H1 (cell line): ENCODE measurements around the gene CDH11. TPM values are rescaled to one million over a fixed set of nuclear protein-coding genes. Genes with fewer than 3 reads are reported as not detected.

ENCODE experiments used
- CTCF ChIA-PET: fragments of 300-600 bp; sonication (Branson Sonifier 250); formaldehyde crosslinking; loops from one replicate; lab custom pipeline; 2021; ENCODE audit not compliant: partially characterized antibody; lab: Charles Lee
- POLR2A ChIA-PET: fragments of 300-600 bp; sonication (Branson Sonifier 250); formaldehyde crosslinking; loops from one replicate; lab custom pipeline; 2021; ENCODE audit warnings: inconsistent platforms; ENCODE audit not compliant: partially characterized antibody; lab: Charles Lee
- DNase-seq, 2 experiments: peaks; one replicate each; pipeline versions ENCODE4 v3.0.0 to v3.0.0-alpha.2; 2010 to 2022; ENCODE audit warnings: low spot score in 2 of 2, low read depth in 1 of 2, mixed read lengths in 1 of 2
- FAIRE-seq: peaks from 2 replicates; lab custom pipeline; 2011; peaks lifted over from hg19 to GRCh38; lab: Jason Lieb, UNC
- H2AFZ ChIP-seq: 2 replicates; pipeline ENCODE4 v1.8.1; 2012; ENCODE audit warnings: low read length, inconsistent platforms
- H2AK5ac ChIP-seq: 2 replicates; pipeline ENCODE4 v1.6.1; 2013; ENCODE audit warnings: low read depth, low read length
- H2BK120ac ChIP-seq: replicated peaks from 2 replicates; pipeline ENCODE3; 2013; ENCODE audit warnings: low read depth, low read length, inconsistent platforms
- H2BK12ac ChIP-seq: 2 replicates; pipeline ENCODE4 v1.6.1; 2013; ENCODE audit warnings: low read depth, low read length
- H2BK15ac ChIP-seq: 2 replicates; pipeline ENCODE4 v1.6.1; 2013; ENCODE audit warnings: low read length
- H2BK20ac ChIP-seq: 2 replicates; pipeline ENCODE4 v1.6.1; 2013; ENCODE audit warnings: low read length
- H2BK5ac ChIP-seq: 2 replicates; pipeline ENCODE4 v1.6.1; 2013; ENCODE audit warnings: low read depth, low read length
- H3K14ac ChIP-seq: 2 replicates; pipeline ENCODE4 v1.6.1; 2013; ENCODE audit warnings: inconsistent platforms; ENCODE audit not compliant: insufficient read length
- H3K18ac ChIP-seq: 2 replicates; pipeline ENCODE4 v1.6.1; 2013; ENCODE audit warnings: low read length; ENCODE audit errors: extremely low read depth
- H3K23ac ChIP-seq: 2 replicates; pipeline ENCODE4 v1.6.1; 2013; ENCODE audit warnings: inconsistent platforms; ENCODE audit not compliant: insufficient read length
- H3K23me2 ChIP-seq: 2 replicates; pipeline ENCODE4 v1.6.1; 2013; ENCODE audit warnings: low read depth, low read length
- H3K27ac ChIP-seq: 2 replicates; pipeline ENCODE4 v1.6.1; 2011; ENCODE audit warnings: low read depth, low read length, inconsistent platforms
- H3K27me3 ChIP-seq, 4 experiments: replicated peaks in 1 of 4; 1 replicate in 1 of 4; 2 replicates in 3 of 4; pipeline versions ENCODE4 v1.6.1 to v1.8.1; 2011 to 2013; ENCODE audit warnings: low read length in 3 of 4, mild to moderate bottlenecking in 3 of 4, inconsistent platforms in 2 of 4, mixed read lengths in 2 of 4, moderate library complexity in 1 of 4; ENCODE audit not compliant: control insufficient read depth in 3 of 4, insufficient read depth in 3 of 4; ENCODE audit errors: extremely low read depth in 1 of 4
- H3K36me3 ChIP-seq, 4 experiments: 2 replicates each; pipeline versions ENCODE4 v1.6.1 to v1.8.1; 2011 to 2013; ENCODE audit warnings: mild to moderate bottlenecking in 4 of 4, low read length in 3 of 4, moderate library complexity in 2 of 4, control low read depth in 1 of 4, inconsistent platforms in 1 of 4; ENCODE audit not compliant: insufficient read depth in 4 of 4, control insufficient read depth in 2 of 4
- H3K4ac ChIP-seq: replicated peaks from 2 replicates; pipeline ENCODE3; 2013; ENCODE audit warnings: low read length, low read depth, mixed read lengths, inconsistent platforms; ENCODE audit not compliant: insufficient read length
- H3K4me1 ChIP-seq, 4 experiments: replicated peaks in 1 of 4; 1 replicate in 1 of 4; 2 replicates in 3 of 4; pipeline versions ENCODE4 v1.6.1 to v1.8.1; 2011 to 2013; ENCODE audit warnings: low read length in 3 of 4, inconsistent platforms in 2 of 4, mixed read lengths in 1 of 4; ENCODE audit not compliant: insufficient read depth in 4 of 4, control insufficient read depth in 3 of 4
- H3K4me2 ChIP-seq, 2 experiments: 2 replicates each; pipeline versions ENCODE4 v1.6.1 to v1.8.1; 2011 to 2013; ENCODE audit warnings: low read depth in 2 of 2, low read length in 2 of 2, control low read depth in 1 of 2, inconsistent platforms in 1 of 2, mild to moderate bottlenecking in 1 of 2; ENCODE audit not compliant: insufficient read depth in 1 of 2
- H3K4me3 ChIP-seq, 4 experiments: fragments of 200-600, 300-600 bp in 1 of 4; sonication (generic), shearing (Covaris generic), sonication (Bioruptor Twin) in 1 of 4; 2 replicates each; pipeline versions ENCODE4 v1.5.1 to v1.8.1; 2011 to 2016; ENCODE audit warnings: low read length in 4 of 4, low read depth in 3 of 4, control low read depth in 2 of 4, inconsistent platforms in 2 of 4, mild to moderate bottlenecking in 2 of 4, mixed read lengths in 1 of 4, moderate library complexity in 1 of 4; ENCODE audit not compliant: insufficient read depth in 2 of 4; ENCODE audit errors: extremely low read depth in 1 of 4
- H3K56ac ChIP-seq: replicated peaks from 2 replicates; pipeline ENCODE3; 2013; ENCODE audit warnings: low read depth, mild to moderate bottlenecking, mixed read lengths, low read length, inconsistent platforms; ENCODE audit not compliant: insufficient read length
- H3K79me1 ChIP-seq: 2 replicates; pipeline ENCODE4 v1.6.1; 2013; ENCODE audit warnings: low read depth, low read length, control low read depth
- H3K79me2 ChIP-seq, 2 experiments: 2 replicates each; pipeline versions ENCODE4 v1.6.1 to v1.8.1; 2012 to 2013; ENCODE audit warnings: low read length in 2 of 2, mild to moderate bottlenecking in 2 of 2, inconsistent platforms in 1 of 2; ENCODE audit not compliant: insufficient read depth in 2 of 2, control insufficient read depth in 1 of 2
- H3K9ac ChIP-seq, 4 experiments: replicated peaks in 1 of 4; 1 replicate in 1 of 4; 2 replicates in 3 of 4; pipeline versions ENCODE4 v1.6.1 to v1.8.1; 2011 to 2013; ENCODE audit warnings: low read depth in 3 of 4, low read length in 3 of 4, control low read depth in 2 of 4, mild to moderate bottlenecking in 2 of 4, moderate library complexity in 2 of 4, inconsistent platforms in 1 of 4; ENCODE audit errors: extremely low read depth in 1 of 4
- H3K9me3 ChIP-seq, 2 experiments: 2 replicates each; pipeline versions ENCODE4 v1.6.1 to v1.8.1; 2012 to 2013; ENCODE audit warnings: mild to moderate bottlenecking in 2 of 2, moderate library complexity in 2 of 2, control low read depth in 1 of 2, inconsistent platforms in 1 of 2, low read depth in 1 of 2, low read length in 1 of 2, mixed read lengths in 1 of 2; ENCODE audit not compliant: insufficient read depth in 2 of 2
- H4K20me1 ChIP-seq, 2 experiments: replicated peaks in 1 of 2; 2 replicates each; pipeline versions ENCODE3 to v1.8.1; 2011 to 2013; ENCODE audit warnings: inconsistent platforms in 2 of 2, low read length in 2 of 2, mild to moderate bottlenecking in 1 of 2; ENCODE audit not compliant: insufficient read depth in 2 of 2, control insufficient read depth in 1 of 2
- H4K5ac ChIP-seq: 2 replicates; pipeline ENCODE4 v1.6.1; 2013; ENCODE audit warnings: low read length, low read depth, mixed read lengths, inconsistent platforms; ENCODE audit not compliant: insufficient read length
- H4K8ac ChIP-seq: 2 replicates; pipeline ENCODE4 v1.8.0; 2013; ENCODE audit warnings: mild to moderate bottlenecking, moderate library complexity, low read length, inconsistent platforms; ENCODE audit not compliant: insufficient read depth; ENCODE audit errors: extremely low read depth
- H4K91ac ChIP-seq: replicated peaks from 2 replicates; pipeline ENCODE3; 2013; ENCODE audit warnings: low read length, mixed read lengths, inconsistent platforms; ENCODE audit not compliant: insufficient read length
- ASH2L ChIP-seq: fragments of 200-600, 300-600 bp; sonication (generic); IDR thresholded peaks from one replicate; pipeline ENCODE4 v1.7.1; 2017; ENCODE audit warnings: low read length
- CEBPB ChIP-seq: IDR thresholded peaks from 2 replicates; pipeline ENCODE4 v1.6.1; 2012; ENCODE audit warnings: low read depth, low read length
- E2F6 ChIP-seq: IDR thresholded peaks from 2 replicates; pipeline ENCODE4 v1.6.1; 2012; ENCODE audit warnings: inconsistent platforms
- POLR2A ChIP-seq, 2 experiments: IDR thresholded peaks; 1 replicate in 1 of 2; 2 replicates in 1 of 2; pipeline ENCODE4 v1.6.1; 2011; ENCODE audit warnings: low read depth in 2 of 2, low read length in 2 of 2, mild to moderate bottlenecking in 2 of 2; ENCODE audit errors: control extremely low read depth in 1 of 2
- polyA plus RNA-seq, 7 experiments: library from polyadenylated mRNA; depleted of rRNA in 3 of 7; stranded (reverse) in 5 of 7; unstranded in 2 of 7; fragments of >200 nt in 5 of 7; fragments of 200-250 nt in 2 of 7; gene quantifications; 1 replicate in 5 of 7; 2 replicates in 1 of 7; 4 replicates in 1 of 7; pipeline versions ENCODE4 v1.2.1 to v1.2.3, GENCODE V29; 2011 to 2013; ENCODE audit warnings: missing spikeins in 2 of 7, mixed read lengths in 2 of 7
- total RNA-seq: library from RNA; stranded (reverse); fragmentation: NEBNext Ultra II Directional; extraction: Animal tissue kit (Norgen Biotek cat#: 25700); gene quantifications from 2 replicates; pipeline ENCODE4 v1.2.1, GENCODE V29; 2021

The CDH11 gene
- total and polyA plus RNA-seq, 2 of the 8 experiments (the other 6 are each of a cell fraction or from before 2014, with no cell fraction given), result 3.3 to 8.4 TPM

GRCh38 chr16:64925166-64925565 lies 196.7 kb downstream of the CDH11 start:
- Histone ChIP-seq H3K4me2 (no peak overlapping the region), H2BK20ac (no peak overlapping the region), H3K36me3 (no peaks in the 10 kb centered on the region), H3K79me1 (no peaks in the 10 kb centered on the region), H3K18ac (no peak overlapping the region), H2BK15ac (no peak overlapping the region), H4K5ac (no peak overlapping the region), H3K4me3 (no peak overlapping the region), H4K20me1 (no peaks in the 10 kb centered on the region), H2AFZ (no peak overlapping the region), H2BK120ac (no peak overlapping the region), H3K9ac (no peak overlapping the region), H2AK5ac (no peak overlapping the region), H3K4me1 (no peaks in the 10 kb centered on the region), H3K27ac (no peak overlapping the region), H4K8ac (no peak overlapping the region), H3K27me3 (no peaks in the 10 kb centered on the region), H2BK12ac (no peak overlapping the region), H3K14ac (no peak overlapping the region), H2BK5ac (no peak overlapping the region), H3K9me3 (peaks cover 3 to 17% of the 10 kb centered on the region in 2 experiments; a peak in 3 of 4 replicates), H4K91ac (no peak overlapping the region), H3K23me2 (no peaks in the 10 kb centered on the region), H3K4ac (no peak overlapping the region), H3K79me2 (no peaks in the 10 kb centered on the region)
- CTCF ChIA-PET, result interaction anchor here (2.2 kb wide), 1 partner anchor 17 kb away, joined by 6 read pairs; no protein-coding TSS in a partner anchor
- TF ChIP-seq ASH2L (no peak), E2F6 (no peak), POLR2A (IDR thresholded peaks at IDR 0.05; ENCODE audit: control extremely low read depth in 1 of 2, low read depth in 2 of 2, low read length in 2 of 2) (no peak), CEBPB (no peak)
- TF ChIP-seq, all 59 proteins: peak for 0
- Histone ChIP-seq H3K23ac (no peak overlapping the region), H3K56ac (no peak overlapping the region)
- FAIRE-seq (no peak), DNase-seq (no peak)
- POLR2A ChIA-PET, result no interaction called here
